GM19372 (cell line): Measurements from ENCODE around the gene WDFY4.
"Not testable (repeated sequence)": the region's sequence is repeated elsewhere in the genome, so short reads cannot be mapped to it uniquely, and the experiment has no call there.

Source experiments
- ATAC-seq: cut with Tn5 transposase; IDR thresholded peaks from one replicate; pipeline ENCODE4 v1.9.1; 2021; ENCODE audit warnings: mild to moderate bottlenecking, low read depth, moderate library complexity; ENCODE audit not compliant: unreplicated experiment

The WDFY4 gene, protein sequence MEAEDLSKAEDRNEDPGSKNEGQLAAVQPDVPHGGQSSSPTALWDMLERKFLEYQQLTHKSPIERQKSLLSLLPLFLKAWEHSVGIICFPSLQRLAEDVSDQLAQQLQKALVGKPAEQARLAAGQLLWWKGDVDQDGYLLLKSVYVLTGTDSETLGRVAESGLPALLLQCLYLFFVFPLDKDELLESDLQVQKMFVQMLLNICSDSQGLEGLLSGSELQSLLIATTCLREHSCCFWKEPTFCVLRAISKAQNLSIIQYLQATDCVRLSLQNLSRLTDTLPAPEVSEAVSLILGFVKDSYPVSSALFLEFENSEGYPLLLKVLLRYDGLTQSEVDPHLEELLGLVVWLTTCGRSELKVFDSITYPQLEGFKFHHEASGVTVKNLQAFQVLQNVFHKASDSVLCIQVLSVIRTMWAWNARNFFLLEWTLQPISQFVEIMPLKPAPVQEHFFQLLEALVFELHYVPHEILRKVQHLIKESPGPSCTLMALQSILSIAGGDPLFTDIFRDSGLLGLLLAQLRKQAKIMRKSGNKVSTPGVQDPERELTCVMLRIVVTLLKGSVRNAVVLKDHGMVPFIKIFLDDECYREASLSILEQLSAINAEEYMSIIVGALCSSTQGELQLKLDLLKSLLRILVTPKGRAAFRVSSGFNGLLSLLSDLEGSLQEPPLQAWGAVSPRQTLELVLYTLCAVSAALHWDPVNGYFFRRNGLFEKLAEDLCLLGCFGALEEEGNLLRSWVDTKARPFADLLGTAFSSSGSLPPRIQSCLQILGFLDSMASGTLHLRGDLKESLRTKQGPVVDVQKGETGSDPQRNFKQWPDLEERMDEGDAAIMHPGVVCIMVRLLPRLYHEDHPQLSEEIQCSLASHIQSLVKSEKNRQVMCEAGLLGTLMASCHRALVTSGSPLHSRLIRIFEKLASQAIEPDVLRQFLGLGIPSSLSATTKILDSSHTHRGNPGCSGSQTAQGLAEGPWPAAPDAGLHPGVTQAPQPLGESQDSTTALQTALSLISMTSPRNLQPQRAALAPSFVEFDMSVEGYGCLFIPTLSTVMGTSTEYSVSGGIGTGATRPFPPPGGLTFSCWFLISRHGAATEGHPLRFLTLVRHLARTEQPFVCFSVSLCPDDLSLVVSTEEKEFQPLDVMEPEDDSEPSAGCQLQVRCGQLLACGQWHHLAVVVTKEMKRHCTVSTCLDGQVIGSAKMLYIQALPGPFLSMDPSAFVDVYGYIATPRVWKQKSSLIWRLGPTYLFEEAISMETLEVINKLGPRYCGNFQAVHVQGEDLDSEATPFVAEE (N-terminal part only)

DNA sequence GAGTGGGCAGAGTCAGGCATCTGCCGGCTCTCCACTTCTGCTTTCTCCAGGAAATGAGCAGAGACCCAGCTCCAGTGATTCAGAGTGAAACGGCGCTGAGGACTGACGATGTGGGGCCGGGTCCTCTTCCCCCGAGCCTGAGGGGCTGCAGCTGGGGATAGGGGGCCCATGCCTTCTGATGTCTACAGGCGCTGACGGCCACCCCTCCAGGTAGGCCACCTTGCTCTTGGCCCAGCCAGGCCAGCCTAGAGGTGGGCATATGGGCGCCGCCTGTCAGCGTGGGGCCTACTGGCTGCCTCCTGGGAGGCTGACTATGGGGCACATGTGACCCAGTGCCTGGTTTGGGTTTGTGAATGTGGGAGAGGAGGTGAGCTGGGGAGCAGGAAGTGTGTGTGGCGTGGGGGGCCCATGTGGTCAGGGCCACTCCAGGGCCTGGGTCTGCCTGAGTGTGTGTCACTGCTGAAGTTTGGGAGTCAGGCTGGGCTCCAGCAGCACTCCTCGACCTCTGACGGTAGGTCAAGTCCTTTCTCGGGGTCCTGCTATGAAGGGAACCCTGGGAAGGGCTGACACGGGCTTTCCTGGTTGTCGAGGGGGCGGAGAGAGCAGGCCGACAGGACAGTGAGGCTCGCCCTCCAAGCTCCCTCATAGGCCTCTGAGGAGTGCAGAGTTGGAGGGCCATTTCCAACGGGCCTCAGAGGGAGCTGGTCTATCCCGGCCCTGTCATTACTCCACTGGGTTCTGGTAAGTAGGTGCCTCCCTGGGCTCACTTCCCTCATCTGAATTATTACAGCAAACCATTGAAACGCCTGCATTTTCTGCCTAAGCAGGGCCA lies at the start of gene WDFY4:
TSS of gene WDFY4 (plus strand) at position 82 of the 832 bp plus-strand sequence. CDS start 24,860 bp downstream, outside the sequence.
- ATAC-seq = peak; percentile 57

DNA sequence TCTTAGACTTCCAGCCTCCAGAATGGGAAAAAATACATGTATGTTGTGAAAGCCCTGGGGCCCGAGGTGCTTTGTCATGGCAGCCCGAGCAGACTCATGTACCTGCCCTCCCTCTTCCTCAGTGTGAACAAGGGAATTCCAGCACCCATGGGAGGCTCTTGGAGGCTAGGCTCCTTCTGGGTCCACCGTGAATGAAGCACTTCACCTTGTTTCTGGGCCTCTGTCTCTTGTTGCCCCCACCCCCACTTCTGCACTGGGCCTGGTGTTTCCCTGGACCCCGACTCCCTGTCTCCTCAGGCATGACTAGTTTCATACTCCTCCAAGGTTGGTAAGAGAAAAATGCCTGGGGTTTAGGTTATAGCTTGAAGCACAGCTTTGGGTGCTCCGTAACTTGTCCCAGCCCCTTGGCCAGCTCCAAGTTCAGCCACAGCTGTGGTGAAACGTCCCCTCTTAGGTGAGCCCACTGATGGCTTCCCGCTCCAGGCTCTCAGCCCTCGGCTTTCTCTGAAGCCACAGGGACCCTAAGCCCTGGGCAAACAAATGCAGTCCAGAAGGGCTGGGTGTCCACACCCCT lies 49.6 kb upstream of the WDFY4 start:
- no peak for ATAC-seq

DNA sequence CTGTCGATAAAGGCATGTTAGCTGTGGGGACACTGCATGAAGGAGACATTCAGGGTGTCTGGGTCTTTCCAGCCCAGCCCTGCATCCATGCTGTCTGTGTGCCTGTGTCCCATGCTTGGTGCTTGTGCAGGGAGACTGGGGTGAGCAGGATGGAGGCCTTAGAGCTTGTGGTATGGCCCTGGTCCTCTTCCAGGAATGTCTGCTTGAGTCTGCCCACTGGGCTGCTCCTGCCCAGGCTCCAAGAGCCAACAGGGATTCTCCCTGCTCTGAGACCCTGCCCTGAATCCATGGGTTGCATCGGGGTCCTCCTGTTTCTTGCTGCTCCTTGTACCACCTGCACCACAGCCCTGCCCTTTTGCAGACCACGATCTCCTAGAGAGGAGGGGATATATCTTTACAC lies 48.4 kb upstream of the WDFY4 start:
- ATAC-seq = no peak

DNA sequence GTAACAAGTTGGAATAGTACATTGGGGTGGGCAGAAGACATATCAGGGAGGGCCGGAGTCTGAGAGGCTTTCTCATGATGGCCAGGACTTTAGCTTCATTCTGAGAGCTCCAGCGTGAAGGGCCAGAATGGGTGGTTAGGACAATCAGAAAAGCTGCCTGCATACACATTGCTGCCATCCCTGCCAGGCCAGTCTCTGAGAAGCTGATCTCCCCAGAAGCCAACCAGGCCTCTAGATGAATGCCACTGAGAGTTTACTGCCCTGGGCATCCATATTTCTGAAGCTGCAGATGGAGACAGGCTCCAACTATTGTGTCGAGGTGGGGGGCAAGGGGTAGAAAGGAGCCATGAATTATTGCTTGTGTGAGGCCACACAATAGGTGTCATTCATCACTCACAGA lies 47.8 kb upstream of the WDFY4 start:
- no peak for ATAC-seq

DNA sequence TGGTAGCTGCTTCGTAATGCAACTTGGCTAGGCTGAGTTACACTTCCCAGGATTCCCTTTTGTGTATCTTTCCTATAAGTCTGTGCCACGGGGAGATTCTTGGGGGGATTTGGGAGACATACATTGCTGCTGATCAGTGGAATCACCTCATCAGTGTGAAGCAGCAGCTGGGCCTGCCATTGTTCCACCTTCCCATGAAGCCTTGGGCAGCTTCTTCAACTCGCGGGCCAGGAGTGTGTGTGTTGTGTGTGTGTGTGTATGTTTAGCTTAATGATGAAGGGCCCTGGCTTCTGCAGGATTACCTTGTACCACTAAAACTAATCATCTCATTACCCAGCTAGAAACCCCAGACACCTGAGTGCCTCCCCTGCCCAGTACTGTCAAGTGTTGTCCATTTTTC lies 46.5 kb upstream of the WDFY4 start:
- ATAC-seq = no peak

DNA sequence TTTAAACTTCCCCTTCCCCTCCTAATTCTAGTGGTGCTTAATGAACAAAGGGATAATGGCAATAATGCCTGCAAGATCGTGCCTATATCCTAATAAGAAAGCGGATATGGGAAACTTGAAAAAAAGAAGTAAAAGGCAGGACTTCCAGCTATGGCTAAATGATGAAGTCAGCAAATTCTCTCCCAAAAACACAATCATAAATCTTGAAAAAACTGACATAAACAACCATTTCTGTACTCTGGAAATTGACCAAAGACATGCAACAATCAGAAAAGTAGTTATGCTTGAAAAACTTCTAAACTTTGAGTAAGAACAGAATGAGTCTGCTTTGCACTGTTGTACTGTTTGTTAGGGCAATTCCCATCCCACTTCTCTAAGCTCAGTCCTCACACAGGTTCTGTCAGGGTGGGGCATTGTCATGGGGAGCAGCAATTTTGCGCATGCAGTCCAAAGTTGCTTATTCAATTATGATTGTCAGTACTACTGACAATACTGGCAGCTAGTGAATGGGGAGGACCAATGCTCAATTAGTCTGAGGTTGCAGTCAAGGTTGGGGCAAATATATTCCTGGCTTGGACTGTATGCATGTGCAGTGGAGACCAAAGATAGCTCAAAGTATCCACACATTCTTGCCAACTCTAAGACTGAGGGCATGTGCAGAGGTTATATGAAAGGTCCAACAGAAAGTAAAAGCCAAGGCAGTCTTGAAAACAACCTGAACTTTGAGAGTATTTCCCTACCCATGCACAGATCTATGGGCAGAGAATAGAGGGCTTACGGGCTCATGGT lies 45.7 kb upstream of the WDFY4 start:
- ATAC-seq = no peak

DNA sequence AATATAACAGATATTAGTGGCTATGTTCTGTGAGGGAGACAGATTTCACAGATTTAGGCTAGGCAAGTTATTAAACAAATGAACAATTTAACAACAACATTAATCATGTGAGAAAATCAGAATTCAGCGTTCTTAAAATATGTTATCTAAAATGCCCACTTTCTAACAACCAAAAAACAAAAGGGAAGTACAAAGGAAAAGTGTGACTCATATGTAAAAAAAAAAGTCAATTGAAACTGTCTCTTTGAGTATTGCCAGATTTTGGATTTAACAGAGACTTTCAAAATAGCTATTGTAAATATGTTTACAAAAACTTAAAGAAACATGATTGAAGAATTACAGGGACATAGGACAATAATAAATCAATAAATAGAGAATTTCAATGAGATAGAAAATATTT lies 45.0 kb upstream of the WDFY4 start:
- no peak for ATAC-seq

DNA sequence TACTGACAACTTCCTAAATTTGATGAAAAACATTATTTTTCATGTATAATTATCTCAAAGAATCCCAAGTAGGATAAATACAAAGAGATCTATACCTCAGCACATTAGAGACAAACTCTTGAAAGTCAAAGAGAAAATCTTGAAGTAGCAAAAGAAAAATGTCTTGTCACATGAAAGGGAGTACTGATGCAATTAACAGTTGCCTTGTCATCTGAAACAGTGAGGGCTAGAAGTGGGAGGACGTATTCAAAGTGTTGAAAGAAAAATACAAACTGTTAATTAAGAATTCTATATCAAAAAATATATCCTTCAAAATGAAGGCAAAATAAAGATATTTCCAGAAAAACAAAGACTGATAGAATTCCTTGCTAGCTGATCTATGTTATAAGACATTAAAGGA lies 44.3 kb upstream of the WDFY4 start:
- no peak for ATAC-seq

DNA sequence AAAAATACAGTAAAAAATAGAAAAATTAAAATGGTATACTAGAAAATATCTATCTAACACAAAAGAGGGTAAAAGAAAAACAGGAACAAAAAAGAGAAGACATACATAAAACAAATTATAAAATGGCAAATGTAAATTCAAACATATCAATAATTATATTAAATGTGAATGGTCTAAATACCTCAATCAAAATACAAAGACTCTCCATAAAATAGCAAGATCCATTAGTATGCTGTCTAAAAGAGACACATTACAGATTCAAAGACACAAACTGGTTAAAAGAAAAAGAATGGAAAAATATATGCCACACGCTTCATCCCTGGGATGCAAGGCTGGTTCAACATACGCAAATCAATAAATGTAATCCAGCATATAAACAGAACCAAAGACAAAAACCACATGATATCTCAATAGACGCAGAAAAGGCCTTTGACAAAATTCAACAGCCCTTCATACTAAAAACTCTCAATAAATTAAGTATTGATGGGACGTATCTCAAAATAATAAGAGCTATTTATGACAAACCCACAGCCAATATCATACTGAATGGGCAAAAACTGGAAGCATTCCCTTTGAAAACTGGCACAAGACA lies 43.5 kb upstream of the WDFY4 start:
- ATAC-seq = not testable (repeated sequence)

DNA sequence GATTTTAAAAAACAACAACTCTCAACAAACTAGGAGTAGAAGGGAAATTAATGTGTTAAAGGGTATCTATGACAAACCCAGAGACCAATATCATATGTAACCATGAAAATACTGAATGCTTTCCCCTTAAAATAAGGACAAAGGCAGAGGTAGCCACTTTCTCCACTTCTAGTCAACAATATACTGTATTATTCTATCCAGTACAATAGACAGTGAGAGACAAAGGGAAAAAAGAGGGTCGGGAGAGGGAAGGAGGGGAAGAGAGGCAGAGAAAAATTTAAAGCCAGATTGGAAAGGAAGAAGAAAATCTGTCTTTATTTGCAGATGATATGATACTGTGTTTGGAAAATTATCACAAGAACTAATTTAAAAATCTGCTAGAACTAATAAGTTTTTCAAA lies 39.1 kb upstream of the WDFY4 start:
- ATAC-seq = no peak

DNA sequence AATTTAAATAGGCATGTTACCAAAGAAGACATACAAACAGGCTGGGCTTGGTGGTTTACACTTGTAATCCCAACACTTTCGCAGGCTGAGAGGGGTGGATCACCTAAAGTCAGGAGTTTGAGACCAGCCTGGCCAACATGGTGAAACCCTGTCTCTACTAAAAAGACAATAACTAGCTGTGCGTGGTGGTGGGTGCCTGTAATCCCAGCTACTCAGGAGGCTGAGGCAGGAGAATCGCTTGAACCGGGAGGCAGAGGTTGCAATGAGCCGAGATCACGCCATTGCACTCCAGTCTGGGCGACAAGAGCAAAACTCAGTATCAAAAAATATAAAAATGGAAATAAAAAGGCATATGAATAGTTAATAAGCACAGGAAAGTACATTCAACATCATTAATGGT lies 37.6 kb upstream of the WDFY4 start:
- not testable (repeated sequence) for ATAC-seq

DNA sequence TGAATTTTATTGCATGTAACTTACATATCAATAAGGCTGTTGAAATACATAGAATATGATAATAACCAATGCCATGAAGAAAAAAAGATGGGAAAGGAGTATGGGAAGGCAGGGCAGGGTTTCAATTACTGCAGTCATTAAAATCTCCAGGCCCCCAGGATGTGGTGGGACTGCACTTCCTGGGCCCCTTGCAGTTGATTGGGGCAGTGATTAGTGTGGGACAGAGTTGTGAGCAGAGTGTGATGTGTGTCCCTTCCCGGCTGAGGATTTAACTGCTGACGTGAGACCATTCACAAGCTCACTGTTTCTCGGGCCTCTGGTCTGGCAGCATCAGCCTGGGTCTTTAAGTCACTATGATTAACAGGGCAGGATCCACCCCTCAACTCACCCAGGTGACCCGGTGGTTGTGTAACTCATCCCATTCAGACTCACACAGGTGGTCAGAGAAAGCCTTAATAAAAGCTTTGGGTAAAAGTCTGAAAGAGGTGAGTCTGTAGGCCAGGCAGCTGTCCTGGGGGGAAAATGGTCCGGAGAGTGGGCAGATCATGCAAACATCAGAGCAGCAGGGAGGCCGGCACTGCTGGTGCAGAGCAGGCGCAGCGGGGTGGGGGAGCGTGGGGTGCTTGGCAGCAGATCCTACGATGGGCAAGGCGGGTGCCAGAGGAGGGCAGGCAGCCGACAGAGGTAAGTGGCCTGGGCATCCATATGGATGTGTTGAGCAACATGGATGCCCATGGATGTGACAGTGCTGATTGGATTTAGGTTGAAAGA lies 36.3 kb upstream of the WDFY4 start:
- no peak for ATAC-seq

DNA sequence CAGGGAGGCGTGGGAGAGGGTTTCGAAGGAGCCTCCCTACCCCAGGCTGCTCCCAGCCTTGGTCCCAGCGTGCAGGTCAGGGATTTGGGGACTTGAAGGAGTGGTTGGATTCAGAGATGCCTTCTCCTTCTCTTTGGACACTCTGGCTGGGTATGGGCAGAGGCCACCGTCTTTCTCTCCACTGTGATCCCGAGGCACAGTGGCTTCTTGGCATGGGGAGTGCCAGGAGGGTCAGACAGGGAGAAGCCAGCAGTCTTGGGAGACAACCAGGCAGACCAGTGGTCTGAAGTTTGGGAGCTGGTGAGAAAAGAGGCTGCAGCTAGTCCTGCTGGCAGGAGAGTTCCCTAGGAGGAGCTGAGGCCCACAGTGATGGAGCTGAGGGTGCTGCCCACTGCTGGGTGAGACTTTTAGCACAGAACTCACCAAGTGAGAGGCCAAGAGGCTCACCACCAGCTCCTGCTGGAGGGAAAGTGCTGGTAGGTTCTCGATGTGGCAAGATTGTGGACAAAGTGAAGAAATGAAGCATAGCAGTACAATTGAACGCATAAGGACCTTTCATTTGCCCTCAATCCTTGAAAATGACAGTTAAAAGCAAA lies 35.2 kb upstream of the WDFY4 start:
- ATAC-seq = no peak

DNA sequence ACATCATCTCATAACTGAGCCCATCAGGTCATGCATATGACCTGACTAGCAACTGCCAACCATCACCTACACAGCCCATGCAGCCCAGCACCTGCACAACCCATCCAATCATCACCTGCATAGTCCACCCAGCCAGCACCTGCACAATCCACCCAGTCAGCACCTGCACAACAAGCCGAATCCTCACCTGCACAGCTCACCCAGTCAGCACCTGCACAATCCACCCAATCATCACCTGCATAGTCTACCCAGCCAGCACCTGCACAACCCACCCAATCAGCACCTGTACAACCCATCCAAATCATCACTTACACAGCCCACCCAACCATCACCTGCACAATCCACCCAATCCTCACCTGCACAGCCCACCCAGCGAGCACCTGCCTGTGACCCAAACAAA lies 33.4 kb upstream of the WDFY4 start:
- ATAC-seq = no peak

DNA sequence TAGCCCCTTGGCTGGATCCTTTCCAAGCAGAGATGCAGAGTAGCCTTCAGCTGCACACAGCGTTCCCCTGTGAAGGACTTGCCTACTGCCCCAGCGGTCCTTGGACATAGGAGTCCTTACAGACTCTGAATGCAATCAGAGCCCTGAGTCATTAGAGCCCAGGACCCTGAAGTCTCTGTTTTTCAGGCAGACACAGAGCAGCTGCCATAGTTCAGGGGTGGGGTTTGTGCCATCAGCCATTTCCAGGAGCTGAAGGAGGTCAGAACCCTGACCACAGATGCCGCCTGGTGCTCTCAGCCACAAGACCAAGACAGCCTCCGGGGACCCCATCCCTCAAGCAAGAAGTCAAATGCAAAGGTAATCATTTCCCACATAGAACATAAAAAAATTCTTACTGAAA lies 32.8 kb upstream of the WDFY4 start:
- ATAC-seq = no peak

DNA sequence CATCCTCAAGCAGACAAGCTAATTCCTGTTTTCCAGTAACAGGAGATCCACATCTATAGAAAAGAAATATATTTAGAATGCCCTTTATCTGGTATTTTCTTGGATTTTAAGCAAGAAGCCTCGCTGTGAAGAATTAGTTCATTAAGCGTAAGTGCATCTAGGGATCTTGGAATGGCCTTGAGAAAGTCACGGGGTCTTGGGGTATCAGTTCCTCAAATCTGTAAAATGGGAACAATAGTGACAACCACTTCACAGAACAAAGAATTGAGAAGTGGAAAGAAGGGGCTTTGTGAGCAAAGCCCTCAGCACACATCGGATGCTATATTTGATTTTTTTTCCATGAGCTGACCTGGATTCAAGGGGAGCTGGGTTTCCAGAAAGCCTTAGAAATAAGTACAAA lies 32.3 kb upstream of the WDFY4 start:
- ATAC-seq = no peak

DNA sequence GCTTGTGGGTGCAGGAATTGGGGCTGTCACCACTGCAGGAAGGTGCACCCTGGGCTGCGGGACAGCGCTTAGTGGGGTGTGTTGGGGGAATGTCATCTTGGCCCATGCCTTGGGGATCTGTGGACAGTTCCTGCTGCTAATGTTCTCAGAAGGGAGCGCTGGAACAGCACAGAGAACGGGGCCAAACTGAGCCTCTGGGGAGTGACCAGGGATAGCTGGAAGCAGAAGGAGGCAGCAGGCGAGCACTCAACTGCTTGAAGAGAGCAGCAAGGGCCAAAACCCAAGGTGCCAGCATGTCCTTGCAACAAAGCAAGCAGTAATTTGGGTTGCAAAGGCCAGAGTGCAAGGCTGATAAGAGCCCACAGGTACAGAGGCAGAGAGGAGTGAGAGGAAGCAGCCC lies 31.3 kb upstream of the WDFY4 start:
- ATAC-seq = no peak
